IPS DF 6.9 (cell line): ENCODE data around the gene TBC1D13.

ENCODE experiments used
- DNase-seq: peaks from one replicate; pipeline ENCODE4 v3.0.0-alpha.2; 2013; ENCODE audit warnings: low read depth, low spot score
- H3K27ac ChIP-seq: one replicate; pipeline ENCODE4 v1.5.1; 2013; ENCODE audit warnings: low read length, control low read depth
- H3K27me3 ChIP-seq: 2 replicates; pipeline ENCODE4 v1.6.1; 2013; ENCODE audit warnings: mild to moderate bottlenecking, low read length; ENCODE audit not compliant: control insufficient read depth, insufficient read depth
- H3K36me3 ChIP-seq: 2 replicates; pipeline ENCODE4 v1.6.1; 2013; ENCODE audit warnings: low read length; ENCODE audit not compliant: control insufficient read depth, insufficient read depth
- H3K4me1 ChIP-seq: 2 replicates; pipeline ENCODE4 v1.6.1; 2013; ENCODE audit warnings: low read length; ENCODE audit not compliant: control insufficient read depth, insufficient read depth
- H3K4me3 ChIP-seq: 2 replicates; pipeline ENCODE4 v1.5.1; 2013; ENCODE audit warnings: mild to moderate bottlenecking, low read length
- H3K9me3 ChIP-seq: 2 replicates; pipeline ENCODE4 v1.6.1; 2013; ENCODE audit warnings: low read length, inconsistent platforms; ENCODE audit not compliant: control insufficient read depth, insufficient read depth
- WGBS: extraction: QIAGEN DNeasy Blood & Tissue Kit; methylation state at CpG from one replicate; pipeline ENCODE4 v1.1.7; 2013; ENCODE audit warnings: mixed read lengths, missing lambda C conversion rate; ENCODE audit not compliant: insufficient read length, insufficient coverage; 5-methylcytosine and 5-hydroxymethylcytosine counted together

The TBC1D13 gene

DNA sequence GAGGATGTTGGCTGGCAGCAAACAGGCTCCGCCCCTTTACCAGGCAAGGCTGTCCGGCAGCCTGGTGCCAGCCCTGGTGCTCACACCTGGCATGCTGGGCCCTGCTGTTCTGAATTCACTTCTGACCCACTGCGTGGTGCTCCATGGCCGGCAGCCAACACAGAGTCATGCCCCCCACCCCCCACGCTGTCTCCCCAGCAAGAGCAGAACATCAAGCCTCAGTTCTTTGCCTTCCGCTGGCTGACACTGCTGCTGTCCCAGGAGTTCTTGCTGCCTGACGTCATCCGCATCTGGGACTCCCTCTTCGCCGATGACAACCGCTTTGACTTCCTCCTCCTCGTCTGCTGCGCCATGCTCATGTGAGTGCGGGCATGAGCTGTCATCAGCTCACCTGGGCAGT, 18.6 kb downstream of the TBC1D13 start:
- WGBS, result no CpG with 5 or more reads among the region's 14 CpGs

DNA sequence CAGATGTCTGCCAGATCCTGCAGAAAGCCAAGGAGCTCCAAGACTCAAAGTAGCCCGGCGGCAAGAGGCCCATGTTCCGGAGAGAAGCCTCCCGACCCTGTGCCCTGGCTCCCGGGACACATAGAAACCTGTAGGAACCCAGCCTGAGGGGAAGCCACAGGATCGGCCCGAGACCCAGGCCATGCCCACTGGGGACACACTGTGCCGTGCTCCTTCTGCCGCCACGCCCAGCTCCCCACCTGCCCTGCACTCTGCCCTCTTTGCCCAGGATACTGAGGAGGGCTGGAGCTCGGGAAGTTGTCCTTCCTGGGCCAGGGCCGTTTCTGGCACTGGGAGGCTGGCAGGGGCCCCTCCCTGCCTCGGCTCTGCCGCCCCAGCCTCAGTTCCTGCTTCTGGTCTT, 20.8 kb downstream of the TBC1D13 start:
- no peaks in the 10 kb centered on the region for H3K4me1 ChIP-seq
- H3K9me3 ChIP-seq, result no peaks in the 10 kb centered on the region
- H3K36me3 ChIP-seq, result peaks cover 24% of the 10 kb centered on the region
- H3K4me3 ChIP-seq, result no peak overlapping the region
- H3K27me3 ChIP-seq, result no peaks in the 10 kb centered on the region
- H3K27ac ChIP-seq, result no peak overlapping the region
- DNase-seq, result no peak
- WGBS, result no CpG with 5 or more reads among the region's 14 CpGs

More for the DNA sequence above, 18.6 kb downstream of the TBC1D13 start:
- Histone ChIP-seq H3K27ac (no peak overlapping the region), H3K36me3 (peaks cover 24% of the 10 kb centered on the region), H3K9me3 (no peaks in the 10 kb centered on the region), H3K4me3 (no peak overlapping the region), H3K27me3 (no peaks in the 10 kb centered on the region), H3K4me1 (no peaks in the 10 kb centered on the region)
- no peak for DNase-seq

GRCh38 chr9:128808543-128808942, 21.5 kb downstream of the TBC1D13 start:
- Histone ChIP-seq H3K9me3 (no peaks in the 10 kb centered on the region), H3K36me3 (peaks cover 21% of the 10 kb centered on the region), H3K4me1 (no peaks in the 10 kb centered on the region), H3K4me3 (no peak overlapping the region), H3K27me3 (no peaks in the 10 kb centered on the region), H3K27ac (no peak overlapping the region)
- no peak for DNase-seq
- WGBS, result no CpG with 5 or more reads among the region's 3 CpGs

GRCh38 chr9:128809036-128809599, 22.1 kb downstream of the TBC1D13 start:
- no CpG with 5 or more reads among the region's 12 CpGs for WGBS
- H3K36me3 ChIP-seq, result peaks cover 17% of the 10 kb centered on the region
- DNase-seq, result no peak
- no peak overlapping the region for H3K27ac ChIP-seq
- H3K9me3 ChIP-seq, result no peaks in the 10 kb centered on the region
- no peaks in the 10 kb centered on the region for H3K27me3 ChIP-seq
- H3K4me3 ChIP-seq, result no peak overlapping the region
- H3K4me1 ChIP-seq, result no peaks in the 10 kb centered on the region

GRCh38 chr9:128809831-128810230, 22.8 kb downstream of the TBC1D13 start:
- Histone ChIP-seq H3K27me3 (no peaks in the 10 kb centered on the region), H3K27ac (no peak overlapping the region), H3K4me3 (no peak overlapping the region), H3K9me3 (no peaks in the 10 kb centered on the region), H3K36me3 (peaks cover 17% of the 10 kb centered on the region), H3K4me1 (no peaks in the 10 kb centered on the region)
- no peak for DNase-seq
- WGBS, result no CpG with 5 or more reads among the region's 2 CpGs

DNA sequence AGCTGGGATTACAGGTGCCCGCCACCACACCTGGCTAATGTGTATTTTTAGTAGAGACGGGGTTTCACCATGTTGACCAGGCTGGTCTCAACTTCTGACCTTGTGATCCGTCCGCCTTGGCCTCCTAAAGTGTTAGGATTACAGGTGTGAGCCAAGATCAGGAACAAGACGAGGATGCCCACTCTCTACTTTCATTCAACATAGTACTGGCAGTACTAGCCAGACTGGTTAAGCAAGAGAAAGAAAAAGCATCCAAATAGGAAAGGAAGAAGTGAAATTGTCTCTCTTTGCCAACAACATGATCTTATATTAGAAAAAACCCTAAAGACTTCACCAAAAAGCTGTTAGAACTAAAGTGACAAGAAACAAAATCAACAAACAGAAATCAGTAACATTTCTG, 23.8 kb downstream of the TBC1D13 start:
- Histone ChIP-seq H3K36me3 (peaks cover 14% of the 10 kb centered on the region), H3K27ac (no peak overlapping the region)
- WGBS, result no CpG with 5 or more reads among the region's 5 CpGs

DNA sequence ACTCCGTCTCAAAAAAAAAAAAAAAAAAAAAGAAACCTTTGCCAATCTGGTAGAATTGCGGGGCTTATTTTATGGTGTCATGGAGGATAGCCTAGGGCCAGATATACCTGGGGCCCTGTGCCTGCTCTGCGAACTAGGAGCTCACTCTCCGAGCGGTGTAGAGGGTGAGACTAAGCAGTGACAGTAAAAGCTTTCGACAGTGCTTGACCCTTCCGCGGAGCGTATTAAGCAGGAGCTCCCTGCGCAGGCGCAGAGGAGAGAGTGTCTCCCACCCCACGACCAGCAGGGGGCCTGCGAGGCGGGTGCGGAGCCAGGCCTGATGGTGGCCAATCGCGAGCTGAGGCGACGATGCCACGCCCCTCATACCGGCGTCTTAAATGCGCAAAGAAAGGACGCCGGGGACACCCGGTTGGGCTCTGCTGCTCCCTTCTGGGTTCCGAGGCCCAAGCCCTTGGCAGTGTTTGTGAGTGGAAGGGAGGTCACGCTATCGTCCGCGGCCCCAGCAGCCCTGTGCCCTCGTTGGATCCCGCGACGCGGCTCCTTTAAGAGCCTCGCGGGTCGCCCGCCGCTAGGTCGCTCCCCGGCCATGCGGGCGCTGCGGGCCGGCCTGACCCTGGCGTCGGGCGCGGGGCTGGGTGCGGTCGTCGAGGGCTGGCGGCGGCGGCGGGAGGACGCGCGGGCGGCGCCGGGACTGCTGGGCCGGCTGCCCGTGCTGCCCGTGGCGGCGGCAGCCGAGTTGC, 31.2 kb downstream of the TBC1D13 start, which contains the start of gene ENDOG:
TSS of gene ENDOG (plus strand) at position 402 of the 740 bp plus-strand sequence. CDS start at position 587, 185 bp downstream.
- H3K36me3 ChIP-seq, result peaks cover 12% of the 10 kb centered on the region
- H3K27me3 ChIP-seq, result no peaks in the 10 kb centered on the region
- no CpG with 5 or more reads among the region's 70 CpGs for WGBS
- H3K9me3 ChIP-seq, result no peaks in the 10 kb centered on the region
- peak within 1 kb of the TSS; percentile 60 for H3K4me3 ChIP-seq
- H3K4me1 ChIP-seq, result no peaks in the 10 kb centered on the region; the same call in 1 of the 2 replicates
- DNase-seq, result peak; percentile 93
- no peak within 1 kb of the TSS for H3K27ac ChIP-seq

More for the DNA sequence above, 23.8 kb downstream of the TBC1D13 start:
- Histone ChIP-seq H3K27me3 (no peaks in the 10 kb centered on the region), H3K4me1 (no peaks in the 10 kb centered on the region), H3K9me3 (no peaks in the 10 kb centered on the region), H3K4me3 (no peak overlapping the region)
- no peak for DNase-seq

- Histone ChIP-seq H3K9me3 (no peaks in the 10 kb centered on the region), H3K36me3 (peaks cover 17% of the 10 kb centered on the region), H3K27ac (no peak overlapping the region), H3K27me3 (no peaks in the 10 kb centered on the region), H3K4me1 (no peaks in the 10 kb centered on the region; the same call in 1 of the 2 replicates), H3K4me3 (peak overlapping the region; percentile 60)
- no peak for DNase-seq
- WGBS, result no CpG with 5 or more reads among the region's 90 CpGs
Observed at GRCh38 chr9:128818839-128819715, 32.0 kb downstream of the TBC1D13 start.

- H3K27me3 ChIP-seq, result no peaks in the 10 kb centered on the region
- H3K4me3 ChIP-seq, result no peak overlapping the region; the same call in 1 of the 2 replicates
- H3K27ac ChIP-seq, result no peak overlapping the region
- DNase-seq, result no peak
- no peaks in the 10 kb centered on the region for H3K9me3 ChIP-seq
- H3K36me3 ChIP-seq, result peaks cover 26% of the 10 kb centered on the region
- no CpG with 5 or more reads among the region's 18 CpGs for WGBS
- no peaks in the 10 kb centered on the region; the same call in 1 of the 2 replicates for H3K4me1 ChIP-seq
Observed at GRCh38 chr9:128819716-128820664, 32.9 kb downstream of the TBC1D13 start.
